Progenitor cell of endocrine pancreas (in vitro differentiated cells): ENCODE data around the gene DDRGK1. TPM values are rescaled to one million over a fixed set of nuclear protein-coding genes. Genes with fewer than 3 reads are reported as not detected.

Source experiments
- DNase-seq: peaks from one replicate; pipeline ENCODE4 v3.0.0; 2021; ENCODE audit warnings: low spot score; ENCODE audit not compliant: unreplicated experiment
- H3K27ac Mint-ChIP-seq: 2 replicates; pipeline ENCODE4 v1.8.0; 2021; ENCODE audit warnings: mild to moderate bottlenecking, moderate library complexity, mixed read lengths
- H3K27me3 Mint-ChIP-seq: 2 replicates; pipeline ENCODE4 v1.8.0; 2021; ENCODE audit warnings: mixed read lengths
- H3K36me3 Mint-ChIP-seq: 2 replicates; pipeline ENCODE4 v1.8.0; 2022; ENCODE audit warnings: mixed read lengths; ENCODE audit not compliant: insufficient read depth
- H3K4me1 Mint-ChIP-seq: 2 replicates; pipeline ENCODE4 v1.8.0; 2021; ENCODE audit warnings: low read depth, mixed read lengths
- H3K4me3 Mint-ChIP-seq: 2 replicates; pipeline ENCODE4 v1.8.0; 2021; ENCODE audit warnings: low read depth, mild to moderate bottlenecking, moderate library complexity, mixed read lengths
- H3K9me3 Mint-ChIP-seq: 2 replicates; pipeline ENCODE4 v1.8.0; 2021; ENCODE audit warnings: low read depth, mixed read lengths
- CTCF ChIP-seq: fragments of 200-600 bp; sonication (generic); IDR thresholded peaks from one replicate; pipeline ENCODE4 v1.5.0; 2021; ENCODE audit warnings: antibody characterized with exemption, mild to moderate bottlenecking; ENCODE audit not compliant: unreplicated experiment
- total RNA-seq: library from RNA; stranded (reverse); gene quantifications from 2 replicates; pipeline ENCODE4 v1.2.1, GENCODE V29; 2021

The DDRGK1 gene
- total RNA-seq, 1 donor from 2014 or later = 78.0 TPM

- peak overlapping the region; percentile 28 for H3K27ac Mint-ChIP-seq
- H3K27me3 Mint-ChIP-seq = no peaks in the 10 kb centered on the region
- H3K4me1 Mint-ChIP-seq = no peaks in the 10 kb centered on the region
- no peak for DNase-seq
- TF ChIP-seq CTCF = no peak
- H3K9me3 Mint-ChIP-seq = no peaks in the 10 kb centered on the region
- peaks cover 10% of the 10 kb centered on the region for H3K36me3 Mint-ChIP-seq
- H3K4me3 Mint-ChIP-seq = no peak overlapping the region
These were observed 53.6 kb downstream of the DDRGK1 start for GRCh38 chr20:3150908-3151307.

GRCh38 chr20:3146732-3147341 lies 57.6 kb downstream of the DDRGK1 start:
- Mint-ChIP-seq H3K27me3 (no peaks in the 10 kb centered on the region), H3K4me3 (no peak overlapping the region), H3K9me3 (peaks cover 4% of the 10 kb centered on the region), H3K27ac (no peak overlapping the region), H3K4me1 (no peaks in the 10 kb centered on the region), H3K36me3 (peaks cover 18% of the 10 kb centered on the region)
- no peak for TF ChIP-seq CTCF
- no peak for DNase-seq

- Mint-ChIP-seq H3K27me3 (no peaks in the 10 kb centered on the region), H3K9me3 (peaks cover 4% of the 10 kb centered on the region)
- no peak for TF ChIP-seq CTCF
These were observed 62.7 kb downstream of the DDRGK1 start for GRCh38 chr20:3141757-3142156.

More at GRCh38 chr20:3141757-3142156, 62.7 kb downstream of the DDRGK1 start:
- no peak for DNase-seq
- no peak overlapping the region for H3K4me3 Mint-ChIP-seq
- H3K4me1 Mint-ChIP-seq = no peaks in the 10 kb centered on the region
- no peak overlapping the region for H3K27ac Mint-ChIP-seq
- H3K36me3 Mint-ChIP-seq = peaks cover 12% of the 10 kb centered on the region

Other genes with a start within 250 kb of the DDRGK1 start
- 2.7 TPM in 2 replicates for gene GNRH2, start 161.1 kb downstream of the DDRGK1 start, total RNA-seq
- gene MRPS26, start 158.6 kb downstream of the DDRGK1 start, total RNA-seq = 74.3 and 75.1 TPM in 2 replicates
- not detected in 2 replicates for gene OXT, start 133.1 kb downstream of the DDRGK1 start, total RNA-seq
- not detected in 2 replicates for gene AVP, start 120.0 kb downstream of the DDRGK1 start, total RNA-seq
- gene FASTKD5, start 44.8 kb downstream of the DDRGK1 start, total RNA-seq = 14.2 and 16.1 TPM in 2 replicates
- 8.3 and 9.2 TPM in 2 replicates for gene UBOX5, start 44.8 kb downstream of the DDRGK1 start, total RNA-seq
- 47.8 and 48.7 TPM in 2 replicates for gene LZTS3, start 31.1 kb downstream of the DDRGK1 start, total RNA-seq
- 62.3 and 67.8 TPM in 2 replicates for gene ITPA, start 4.8 kb upstream of the DDRGK1 start, total RNA-seq
- gene SLC4A11, start 34.5 kb upstream of the DDRGK1 start, total RNA-seq = 1.9 and 2.0 TPM in 2 replicates
- 29.5 and 29.9 TPM in 2 replicates for gene DNAAF9, start 203.0 kb upstream of the DDRGK1 start, total RNA-seq